ENCODE results near the gene ZBTB46. TPM values are rescaled to one million over a fixed set of nuclear protein-coding genes. Genes with fewer than 3 reads are reported as not detected.

The ZBTB46 gene
- total RNA-seq, 1 donor from 2014 or later = 52.2 TPM

GRCh38 chr20:63709149-63709527 is 121.9 kb downstream of the ZBTB46 start:
- Histone ChIP-seq H3K9me3 (ENCODE audit: control insufficient read depth in 3 of 3, low read length in 3 of 3) (no peaks in the 10 kb centered on the region), H3K27ac (ENCODE audit: low read depth, low read length) (no peak overlapping the region), H3K27me3 (ENCODE audit: control insufficient read depth in 3 of 3, insufficient read depth in 3 of 3, low read length in 3 of 3) (no peaks in the 10 kb centered on the region), H3K9ac (ENCODE audit: low read depth in 1 of 3, low read length in 3 of 3) (peak overlapping the region in 2 of 3 donors; percentile 80 to 81), H3K4me1 (ENCODE audit: control insufficient read depth in 3 of 3, insufficient read depth in 3 of 3, low read length in 3 of 3) (peaks cover 23 to 29% (median 25%) of the 10 kb centered on the region in 3 donors), H3K4me3 (ENCODE audit: low read length in 3 of 3) (peak overlapping the region in 2 of 3 donors; percentile 87 to 89), H3K36me3 (ENCODE audit: control insufficient read depth in 3 of 3, insufficient read depth in 3 of 3, low read length in 3 of 3) (peaks cover 29 to 47% (median 40%) of the 10 kb centered on the region in 3 donors)

GRCh38 chr20:63708301-63709148 is 122.5 kb downstream of the ZBTB46 start:
- H3K9me3 ChIP-seq (ENCODE audit: control insufficient read depth in 3 of 3, low read length in 3 of 3) = no peaks in the 10 kb centered on the region
- peaks cover 32 to 50% (median 43%) of the 10 kb centered on the region in 3 donors for H3K36me3 ChIP-seq (ENCODE audit: control insufficient read depth in 3 of 3, insufficient read depth in 3 of 3, low read length in 3 of 3)
- H3K9ac ChIP-seq (ENCODE audit: low read depth in 1 of 3, low read length in 3 of 3) = peak overlapping the region; percentile 80 to 85 (median 81)
- H3K27ac ChIP-seq (ENCODE audit: low read depth, low read length) = peak overlapping the region; percentile 89
- no peaks in the 10 kb centered on the region for H3K27me3 ChIP-seq (ENCODE audit: control insufficient read depth in 3 of 3, insufficient read depth in 3 of 3, low read length in 3 of 3)
- peaks cover 23 to 29% (median 25%) of the 10 kb centered on the region in 3 donors for H3K4me1 ChIP-seq (ENCODE audit: control insufficient read depth in 3 of 3, insufficient read depth in 3 of 3, low read length in 3 of 3)
- H3K4me3 ChIP-seq (ENCODE audit: low read length in 3 of 3) = peak overlapping the region; percentile 70 to 89 (median 87)

GRCh38 chr20:63707558-63708300 is 123.3 kb downstream of the ZBTB46 start, which contains the start of the genes ARFRP1 and ZGPAT:
Gene ARFRP1 (minus strand): TSS chr20:63707976. CDS start chr20:63707091, 885 bp downstream.
Gene ZGPAT (plus strand): TSS chr20:63708039. CDS start chr20:63708581, 542 bp downstream.
- Histone ChIP-seq H3K36me3 (ENCODE audit: control insufficient read depth in 3 of 3, insufficient read depth in 3 of 3, low read length in 3 of 3) (peaks cover 36 to 50% (median 48%) of the 10 kb centered on the region in 3 donors), H3K4me1 (ENCODE audit: control insufficient read depth in 3 of 3, insufficient read depth in 3 of 3, low read length in 3 of 3) (peaks cover 23 to 29% (median 25%) of the 10 kb centered on the region in 3 donors), H3K9me3 (ENCODE audit: control insufficient read depth in 3 of 3, low read length in 3 of 3) (no peaks in the 10 kb centered on the region), H3K9ac (ENCODE audit: low read depth in 1 of 3, low read length in 3 of 3) (peak within 1 kb of the TSS; percentile 90 to 94 (median 93)), H3K27me3 (ENCODE audit: control insufficient read depth in 3 of 3, insufficient read depth in 3 of 3, low read length in 3 of 3) (no peaks in the 10 kb centered on the region), H3K4me3 (ENCODE audit: low read length in 3 of 3) (peak within 1 kb of the TSS; percentile 78 to 89 (median 87)), H3K27ac (ENCODE audit: low read depth, low read length) (peak within 1 kb of the TSS; percentile 89)

DNA sequence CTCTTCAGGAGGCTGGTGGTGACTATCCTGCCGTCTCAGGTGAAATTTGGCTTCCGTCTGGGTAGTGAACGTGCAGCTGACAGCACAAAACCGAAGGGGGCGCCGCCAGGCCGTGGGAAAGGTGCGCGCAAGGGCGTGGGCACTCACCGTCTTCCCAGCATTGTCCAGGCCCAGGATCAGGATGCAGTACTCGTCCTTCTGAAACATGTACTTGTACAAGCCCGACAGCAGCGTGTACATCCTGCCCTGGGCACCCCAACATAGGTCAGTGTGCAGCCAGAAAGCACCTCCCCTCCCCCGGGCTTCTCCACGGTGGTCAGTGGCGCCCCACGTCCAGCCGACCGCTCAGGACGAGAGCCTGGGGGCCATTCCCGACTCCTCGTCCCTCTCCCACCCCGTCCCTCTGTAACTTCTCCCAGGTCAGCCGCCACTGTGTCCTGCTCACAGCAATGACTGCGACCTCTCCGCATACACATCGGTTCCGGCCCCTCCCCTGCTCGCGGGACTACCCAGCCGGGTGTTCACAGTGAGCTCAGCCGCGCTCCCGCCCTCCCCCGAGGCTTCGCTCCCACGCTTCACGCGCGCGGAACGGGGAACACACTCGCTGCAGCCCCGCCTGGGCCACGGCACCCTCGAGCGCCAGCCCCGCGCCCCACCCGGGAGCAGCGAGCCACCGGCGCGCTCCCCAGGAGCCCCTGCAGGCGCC is 124.1 kb downstream of the ZBTB46 start:
- peak overlapping the region; percentile 78 to 89 (median 87) for H3K4me3 ChIP-seq (ENCODE audit: low read length in 3 of 3)
- H3K36me3 ChIP-seq (ENCODE audit: control insufficient read depth in 3 of 3, insufficient read depth in 3 of 3, low read length in 3 of 3) = peaks cover 36 to 49% (median 47%) of the 10 kb centered on the region in 3 donors
- H3K27me3 ChIP-seq (ENCODE audit: control insufficient read depth in 3 of 3, insufficient read depth in 3 of 3, low read length in 3 of 3) = no peaks in the 10 kb centered on the region

GRCh38 chr20:63706027-63706695 is 124.9 kb downstream of the ZBTB46 start:
- H3K36me3 ChIP-seq (ENCODE audit: control insufficient read depth in 3 of 3, insufficient read depth in 3 of 3, low read length in 3 of 3) = peaks cover 36 to 47% (median 41%) of the 10 kb centered on the region in 3 donors
- H3K9ac ChIP-seq (ENCODE audit: low read depth in 1 of 3, low read length in 3 of 3) = peak overlapping the region; percentile 90 to 94 (median 93)
- H3K27ac ChIP-seq (ENCODE audit: low read depth, low read length) = peak overlapping the region; percentile 89
- H3K4me3 ChIP-seq (ENCODE audit: low read length in 3 of 3) = peak overlapping the region; percentile 78 to 89 (median 87)
- no peaks in the 10 kb centered on the region for H3K9me3 ChIP-seq (ENCODE audit: control insufficient read depth in 3 of 3, low read length in 3 of 3)
- no peaks in the 10 kb centered on the region for H3K27me3 ChIP-seq (ENCODE audit: control insufficient read depth in 3 of 3, insufficient read depth in 3 of 3, low read length in 3 of 3)
- peaks cover 23 to 29% (median 25%) of the 10 kb centered on the region in 3 donors for H3K4me1 ChIP-seq (ENCODE audit: control insufficient read depth in 3 of 3, insufficient read depth in 3 of 3, low read length in 3 of 3)

More for the DNA sequence above, 124.1 kb downstream of the ZBTB46 start:
- H3K9ac ChIP-seq (ENCODE audit: low read depth in 1 of 3, low read length in 3 of 3) = peak overlapping the region; percentile 90 to 94 (median 93)
- no peaks in the 10 kb centered on the region for H3K9me3 ChIP-seq (ENCODE audit: control insufficient read depth in 3 of 3, low read length in 3 of 3)
- peaks cover 23 to 29% (median 25%) of the 10 kb centered on the region in 3 donors for H3K4me1 ChIP-seq (ENCODE audit: control insufficient read depth in 3 of 3, insufficient read depth in 3 of 3, low read length in 3 of 3)
- H3K27ac ChIP-seq (ENCODE audit: low read depth, low read length) = peak overlapping the region; percentile 89

DNA sequence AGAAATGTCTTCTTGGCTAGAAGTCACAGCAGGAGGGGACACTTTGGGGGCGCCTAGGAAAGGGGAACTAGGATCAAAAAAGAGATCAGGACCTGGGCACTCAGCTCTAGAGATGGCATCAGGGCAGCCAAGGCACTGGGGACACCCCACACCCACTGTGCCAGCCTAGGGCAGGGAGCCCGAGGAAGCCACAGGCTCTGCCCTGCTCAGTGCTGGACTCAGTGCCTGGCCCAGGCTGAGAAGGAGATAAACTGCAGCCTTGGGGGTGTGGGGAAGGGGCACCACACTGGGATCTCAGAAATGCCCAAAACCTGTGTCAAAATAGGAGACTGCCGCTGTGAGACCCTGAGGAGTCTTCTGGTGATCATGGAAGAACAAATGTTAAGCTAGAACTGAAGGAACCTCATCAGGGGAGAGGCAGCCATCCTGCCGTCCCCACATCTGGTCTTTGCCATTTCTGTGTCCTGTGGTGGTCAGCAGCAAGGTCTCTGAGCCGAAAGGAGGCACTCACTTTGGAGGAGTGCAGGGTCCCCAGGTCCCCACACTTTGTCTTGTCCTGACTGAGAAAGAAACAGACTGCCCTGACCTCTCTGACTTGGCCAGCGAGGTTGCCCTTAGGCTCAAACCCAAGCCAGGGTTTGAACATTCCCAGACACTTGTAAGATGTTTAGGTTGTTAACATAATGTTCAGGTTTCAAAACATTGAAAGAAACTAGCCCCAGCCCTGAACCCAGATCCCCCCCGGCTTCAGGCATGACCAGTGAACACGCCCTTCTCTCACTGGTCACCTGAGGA is 125.6 kb downstream of the ZBTB46 start:
- no peaks in the 10 kb centered on the region for H3K9me3 ChIP-seq (ENCODE audit: control insufficient read depth in 3 of 3, low read length in 3 of 3)
- peaks cover 34 to 46% (median 35%) of the 10 kb centered on the region in 3 donors for H3K36me3 ChIP-seq (ENCODE audit: control insufficient read depth in 3 of 3, insufficient read depth in 3 of 3, low read length in 3 of 3)
- no peaks in the 10 kb centered on the region for H3K27me3 ChIP-seq (ENCODE audit: control insufficient read depth in 3 of 3, insufficient read depth in 3 of 3, low read length in 3 of 3)
- peak overlapping the region in 1 of 3 donors; percentile 93 for H3K9ac ChIP-seq (ENCODE audit: low read depth in 1 of 3, low read length in 3 of 3)
- no peak overlapping the region for H3K4me3 ChIP-seq (ENCODE audit: low read length in 3 of 3)
- peaks cover 23 to 29% (median 25%) of the 10 kb centered on the region in 3 donors for H3K4me1 ChIP-seq (ENCODE audit: control insufficient read depth in 3 of 3, insufficient read depth in 3 of 3, low read length in 3 of 3)
- H3K27ac ChIP-seq (ENCODE audit: low read depth, low read length) = no peak overlapping the region

DNA sequence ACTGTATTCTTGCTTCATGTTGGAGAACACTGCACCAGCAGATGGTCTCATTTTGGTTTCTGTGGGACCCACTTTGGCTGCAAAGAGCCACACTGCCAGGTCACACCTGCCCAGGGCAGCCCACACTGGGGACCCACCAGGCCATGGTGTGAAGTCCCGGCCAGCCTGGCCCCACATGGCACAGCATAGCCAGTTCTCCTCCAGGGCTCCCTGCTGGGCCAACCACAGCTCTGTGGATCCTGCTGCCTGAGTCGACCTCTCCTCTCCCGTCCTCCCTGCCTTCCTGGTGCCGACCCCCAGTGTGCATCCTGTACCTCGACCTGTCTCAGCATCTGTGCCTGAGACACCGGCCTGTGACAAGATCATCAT is 126.3 kb downstream of the ZBTB46 start:
- no peak overlapping the region for H3K4me3 ChIP-seq (ENCODE audit: low read length in 3 of 3)
- H3K9ac ChIP-seq (ENCODE audit: low read depth in 1 of 3, low read length in 3 of 3) = peak overlapping the region in 1 of 3 donors; percentile 23
- peaks cover 37 to 46% (median 37%) of the 10 kb centered on the region in 3 donors for H3K36me3 ChIP-seq (ENCODE audit: control insufficient read depth in 3 of 3, insufficient read depth in 3 of 3, low read length in 3 of 3)
- H3K9me3 ChIP-seq (ENCODE audit: control insufficient read depth in 3 of 3, low read length in 3 of 3) = no peaks in the 10 kb centered on the region
- no peaks in the 10 kb centered on the region for H3K27me3 ChIP-seq (ENCODE audit: control insufficient read depth in 3 of 3, insufficient read depth in 3 of 3, low read length in 3 of 3)
- peaks cover 23 to 30% (median 25%) of the 10 kb centered on the region in 3 donors for H3K4me1 ChIP-seq (ENCODE audit: control insufficient read depth in 3 of 3, insufficient read depth in 3 of 3, low read length in 3 of 3)
- H3K27ac ChIP-seq (ENCODE audit: low read depth, low read length) = no peak overlapping the region

DNA sequence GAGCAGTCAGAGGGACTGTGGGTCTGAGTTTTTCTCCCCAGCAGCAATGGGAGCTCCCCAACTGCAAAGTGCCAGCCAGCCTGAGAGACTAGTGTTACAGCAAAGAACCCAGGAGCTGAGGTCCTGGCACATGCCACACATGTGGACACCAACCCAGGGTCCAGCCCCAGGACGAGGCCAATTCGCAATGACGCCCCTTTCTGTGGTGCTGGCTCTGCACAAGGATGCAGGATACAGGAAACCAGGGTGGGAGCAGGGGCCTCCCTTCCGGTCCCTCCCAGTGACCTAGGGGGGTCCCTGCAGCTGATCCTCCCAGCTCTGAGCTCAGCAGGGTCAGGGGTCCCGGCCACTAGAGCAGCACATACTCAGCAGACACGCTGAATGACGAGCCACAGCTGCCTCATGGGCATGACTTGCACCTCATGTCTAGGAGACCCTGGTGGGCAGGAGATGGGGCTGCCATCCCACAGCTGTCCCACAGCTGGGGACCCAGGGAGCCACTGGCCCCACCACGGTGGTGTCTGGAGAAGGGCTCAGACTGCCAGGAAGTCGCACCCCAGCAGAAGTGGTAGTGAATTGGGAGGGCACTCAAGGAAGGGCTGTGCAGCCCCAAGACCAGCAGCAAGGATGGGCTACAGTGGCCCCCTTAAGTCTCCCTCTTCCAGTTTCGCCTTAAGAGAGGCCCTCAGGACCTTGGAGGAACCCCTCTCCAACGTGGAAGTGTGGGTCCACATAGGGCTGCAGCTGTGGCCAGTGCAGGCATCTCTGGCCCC is 126.9 kb downstream of the ZBTB46 start:
- Histone ChIP-seq H3K27ac (ENCODE audit: low read depth, low read length) (no peak overlapping the region), H3K27me3 (ENCODE audit: control insufficient read depth in 3 of 3, insufficient read depth in 3 of 3, low read length in 3 of 3) (no peaks in the 10 kb centered on the region), H3K4me3 (ENCODE audit: low read length in 3 of 3) (no peak overlapping the region), H3K36me3 (ENCODE audit: control insufficient read depth in 3 of 3, insufficient read depth in 3 of 3, low read length in 3 of 3) (peaks cover 37 to 45% (median 37%) of the 10 kb centered on the region in 3 donors), H3K9me3 (ENCODE audit: control insufficient read depth in 3 of 3, low read length in 3 of 3) (no peaks in the 10 kb centered on the region), H3K4me1 (ENCODE audit: control insufficient read depth in 3 of 3, insufficient read depth in 3 of 3, low read length in 3 of 3) (peaks cover 24 to 34% (median 30%) of the 10 kb centered on the region in 3 donors), H3K9ac (ENCODE audit: low read depth in 1 of 3, low read length in 3 of 3) (peak overlapping the region in 1 of 3 donors; percentile 23)
